Embryonic facial prominence (tissue), 1 donor: ENCODE results near the gene MTRFR.
"Not testable (repeated sequence)": the region's sequence is repeated elsewhere in the genome, so short reads cannot be mapped to it uniquely, and the experiment has no call there.

Experiments
- DNase-seq: peaks from one replicate; pipeline ENCODE4 v3.0.0-alpha.2; 2016; ENCODE audit errors: extremely low spot score

MTRFR gene

DNA sequence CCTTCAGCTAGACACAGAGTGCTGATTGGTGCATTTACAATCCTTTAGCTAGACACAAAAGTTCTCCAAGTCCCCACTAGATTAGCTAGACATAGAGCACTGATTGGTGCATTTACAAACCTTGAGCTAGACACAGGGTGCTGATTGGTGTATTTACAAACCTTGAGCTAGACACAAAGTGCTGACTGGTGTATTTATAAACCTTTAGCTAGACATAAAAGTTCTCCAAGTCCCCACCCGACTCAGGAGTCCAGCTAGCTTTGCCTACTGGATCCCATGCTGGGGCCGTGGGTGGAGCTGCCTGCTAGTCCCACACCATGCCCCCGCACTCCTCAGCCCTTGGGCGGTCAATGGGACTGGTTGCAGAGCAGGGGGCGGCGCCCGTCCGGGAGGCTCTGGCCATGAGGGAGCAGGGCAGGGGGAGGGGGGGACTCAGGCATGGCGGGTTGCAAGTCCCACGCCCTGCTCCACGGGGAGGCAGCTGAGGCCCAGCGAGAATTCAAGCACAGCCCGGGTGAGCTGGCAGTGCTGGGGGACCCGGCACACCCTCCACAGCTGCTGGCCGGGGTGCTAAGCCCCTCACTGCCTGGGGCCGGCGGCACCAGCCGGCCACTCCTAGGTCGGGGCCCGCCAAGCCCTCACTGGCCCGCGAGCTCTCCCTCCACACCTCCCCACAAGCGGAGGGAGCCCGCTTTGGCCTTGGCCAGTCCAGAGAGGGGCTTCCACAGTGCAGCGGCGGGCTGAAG, 15.9 kb downstream of the MTRFR start:
- not testable (repeated sequence) for DNase-seq

DNA sequence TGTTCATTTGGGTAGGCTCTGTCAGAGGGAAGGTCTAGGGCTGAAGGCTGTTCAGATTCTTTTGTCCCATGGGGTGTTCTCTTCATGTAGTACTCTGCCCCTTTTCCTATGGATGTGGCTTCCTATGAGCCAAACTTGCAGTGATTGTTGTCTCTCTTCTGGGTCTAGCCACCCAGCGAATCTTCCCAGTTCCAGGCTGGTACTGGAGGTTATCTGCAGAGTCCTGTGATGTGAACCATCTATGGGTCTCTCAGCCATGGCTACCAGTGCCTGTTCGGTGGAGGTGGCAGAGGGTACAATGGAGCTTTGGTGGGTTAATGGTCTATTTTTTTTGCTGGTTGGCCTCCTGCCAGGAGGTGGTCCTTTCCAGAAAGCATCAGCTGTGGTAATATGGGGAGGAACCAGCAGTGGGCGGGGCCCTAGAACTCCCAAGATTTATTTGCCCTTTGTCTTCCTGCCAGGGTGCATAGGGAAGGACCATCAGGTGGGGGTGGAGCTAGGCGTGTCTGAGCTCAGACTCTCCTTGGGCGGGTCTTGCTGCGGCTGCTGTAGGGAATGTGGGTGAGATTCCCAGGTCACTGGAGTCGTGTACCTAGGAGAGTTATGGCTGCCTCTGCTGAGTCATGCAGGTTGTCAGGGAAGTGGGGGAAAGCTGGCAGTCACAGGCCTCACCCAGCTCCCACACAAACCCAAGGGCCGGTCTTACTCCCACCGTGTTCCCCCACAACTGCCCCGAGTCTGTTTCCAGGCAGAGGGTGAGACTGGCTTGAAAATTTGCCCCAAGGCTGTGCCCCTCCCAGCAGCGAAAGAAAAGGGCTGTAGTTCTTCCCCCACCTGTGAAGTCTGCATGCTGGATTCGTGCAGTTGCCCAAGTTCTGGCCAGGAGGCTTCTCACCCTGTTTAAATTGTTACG, 17.5 kb downstream of the MTRFR start:
- no peak for DNase-seq

DNA sequence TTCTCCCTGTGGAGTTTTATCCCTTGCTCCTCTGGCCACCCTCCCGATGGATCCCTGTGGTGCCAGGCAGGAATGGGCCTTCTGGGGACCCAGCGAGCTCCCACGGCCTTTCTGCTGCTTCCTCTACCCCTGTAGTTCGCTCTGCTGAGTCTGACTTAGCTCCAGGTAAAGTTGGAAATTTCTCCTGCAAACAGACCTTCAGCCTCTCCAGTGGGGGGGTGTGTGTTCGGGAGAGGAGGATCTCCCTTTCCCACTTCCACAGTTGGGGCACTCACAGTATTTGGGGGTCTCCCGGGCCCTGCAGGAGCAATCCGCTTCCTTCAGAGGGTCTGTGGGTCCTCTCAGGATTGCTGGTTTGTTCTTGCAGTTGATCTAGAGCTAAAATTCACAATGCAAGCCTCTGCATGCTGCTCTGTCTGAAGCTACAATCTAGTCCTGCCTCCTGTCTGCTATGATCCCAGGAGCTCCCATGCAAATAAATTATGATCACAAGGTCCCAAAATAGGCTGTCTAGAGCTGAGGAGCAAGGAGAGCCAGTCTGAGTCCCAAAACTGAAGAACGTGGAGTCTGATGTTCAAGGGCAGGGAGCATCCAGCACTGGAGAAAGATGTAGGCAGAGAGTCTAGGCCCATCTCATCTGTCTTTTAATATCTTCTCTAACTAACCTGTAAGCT, 18.3 kb downstream of the MTRFR start:
- DNase-seq, result no peak

DNA sequence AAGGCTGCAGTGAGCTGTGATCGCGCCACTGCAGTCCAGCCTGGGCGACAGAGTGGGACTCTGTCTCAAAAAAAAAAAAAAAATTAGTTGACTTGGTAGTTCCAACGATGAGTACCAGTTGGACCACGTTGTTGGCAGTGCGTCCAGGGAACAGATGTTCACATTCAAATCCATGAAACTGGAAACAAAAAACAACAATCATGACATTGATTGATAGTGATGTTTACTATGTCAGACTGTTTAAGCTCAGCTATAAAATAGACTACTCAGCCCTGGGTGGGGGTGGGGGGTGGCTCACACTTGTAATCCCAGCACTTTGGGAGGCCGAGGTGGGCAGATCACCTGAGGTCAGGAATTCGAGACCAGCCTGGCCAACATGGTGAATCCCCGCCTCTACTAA, 19.1 kb downstream of the MTRFR start:
- DNase-seq, result not testable (repeated sequence)

DNA sequence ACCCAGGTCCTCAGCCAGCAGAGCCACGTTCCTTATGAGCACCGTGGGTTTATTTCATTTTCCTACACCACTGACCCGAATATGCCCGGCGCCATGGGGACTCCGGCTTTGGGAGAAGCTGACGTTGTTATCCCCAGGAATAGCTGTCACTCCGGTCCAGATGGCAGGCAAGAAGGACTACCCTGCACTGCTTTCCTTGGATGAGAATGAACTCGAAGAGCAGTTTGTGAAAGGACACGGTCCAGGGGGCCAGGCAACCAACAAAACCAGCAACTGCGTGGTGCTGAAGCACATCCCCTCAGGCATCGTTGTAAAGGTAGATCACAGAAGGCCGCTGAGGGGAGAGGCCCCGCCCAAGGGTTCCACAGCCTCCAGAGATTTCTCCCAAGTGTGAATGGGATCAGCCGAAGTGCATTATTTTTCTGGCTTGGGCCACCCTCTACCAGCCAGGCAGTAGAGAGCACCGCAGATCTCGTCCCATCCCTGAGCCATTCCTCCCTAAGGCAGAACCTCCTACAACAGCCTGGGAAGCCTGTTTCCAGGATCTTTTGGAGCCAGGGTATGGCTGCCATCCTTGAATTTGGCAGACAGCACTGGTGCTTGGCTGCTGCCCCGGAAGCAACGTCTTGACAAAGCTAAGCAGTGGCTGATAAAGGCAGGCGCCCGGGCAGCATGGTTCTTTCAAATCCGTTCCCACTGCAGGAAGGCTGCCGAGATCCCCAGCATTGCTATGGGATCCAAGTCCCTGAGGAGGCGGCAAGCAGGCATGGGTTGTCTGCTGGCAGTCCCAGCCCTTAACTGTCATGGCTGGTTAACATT, 20.6 kb downstream of the MTRFR start:
- DNase-seq, result no peak

DNA sequence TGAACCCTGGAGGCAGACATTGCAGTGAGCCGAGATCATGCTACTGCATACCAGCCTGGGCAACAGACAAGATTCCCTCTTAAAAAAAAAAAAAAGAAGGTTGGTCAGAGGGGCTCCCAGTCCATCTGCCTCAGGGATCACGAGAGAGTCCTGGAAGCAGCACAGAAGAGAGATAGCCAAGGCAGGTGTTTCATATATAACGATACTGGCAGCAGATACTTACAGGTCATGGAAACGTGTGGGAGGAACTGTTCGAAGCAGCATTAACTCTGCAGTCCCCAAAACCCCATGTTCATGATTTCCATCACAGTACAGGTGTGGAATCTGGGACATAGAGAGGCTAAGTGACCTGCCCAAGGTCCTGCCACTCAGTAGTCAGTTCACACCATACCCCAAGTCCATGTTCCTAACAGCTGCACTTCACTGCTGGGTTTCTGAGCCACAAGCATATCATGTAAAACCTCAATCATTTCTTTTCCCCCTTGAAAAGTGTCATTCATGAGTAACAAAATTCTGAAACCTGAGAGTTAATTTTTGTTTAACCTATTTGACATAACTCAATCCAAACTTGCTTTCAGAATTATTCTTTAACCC, 21.7 kb downstream of the MTRFR start:
- no peak for DNase-seq

DNA sequence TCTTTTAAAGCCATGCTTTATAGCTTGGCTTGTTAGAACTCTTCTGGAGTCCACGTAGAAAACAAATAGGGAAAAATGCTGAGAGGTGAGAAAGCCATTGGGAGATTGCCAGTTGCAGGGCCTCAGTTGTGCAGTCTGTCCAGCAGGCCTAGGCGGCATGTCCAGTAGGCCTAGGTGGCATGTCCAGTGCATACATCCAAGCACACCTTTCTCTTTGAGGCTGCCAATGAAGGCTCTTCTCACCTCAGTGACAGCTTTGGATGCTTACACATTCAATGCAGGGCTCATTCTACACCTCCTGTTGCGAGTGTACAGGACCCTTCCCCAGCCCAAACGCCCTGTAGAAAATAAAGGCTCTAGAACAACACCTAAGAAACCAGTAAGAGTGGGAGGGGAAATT, 25.4 kb downstream of the MTRFR start:
- DNase-seq, result no peak

DNA sequence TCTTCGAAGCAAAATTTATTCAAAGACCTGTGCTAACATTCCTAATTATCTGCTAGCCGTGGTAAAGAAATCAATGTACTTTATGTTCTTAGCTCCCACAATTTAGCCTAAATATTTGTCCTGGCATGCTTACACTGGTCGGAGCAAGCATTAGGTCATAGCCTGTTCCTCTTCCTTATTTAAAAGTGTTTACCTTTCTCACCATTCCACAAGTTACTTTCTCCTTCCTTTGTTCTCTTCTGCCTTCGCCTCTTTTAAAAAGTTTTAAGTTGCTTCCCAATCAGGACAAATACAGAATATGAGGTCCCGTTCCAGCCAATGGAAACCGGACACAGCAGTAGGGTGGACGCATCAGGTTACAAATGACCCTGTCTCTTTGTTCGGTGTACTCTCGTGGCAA, 26.8 kb downstream of the MTRFR start:
- DNase-seq, result no peak

DNA sequence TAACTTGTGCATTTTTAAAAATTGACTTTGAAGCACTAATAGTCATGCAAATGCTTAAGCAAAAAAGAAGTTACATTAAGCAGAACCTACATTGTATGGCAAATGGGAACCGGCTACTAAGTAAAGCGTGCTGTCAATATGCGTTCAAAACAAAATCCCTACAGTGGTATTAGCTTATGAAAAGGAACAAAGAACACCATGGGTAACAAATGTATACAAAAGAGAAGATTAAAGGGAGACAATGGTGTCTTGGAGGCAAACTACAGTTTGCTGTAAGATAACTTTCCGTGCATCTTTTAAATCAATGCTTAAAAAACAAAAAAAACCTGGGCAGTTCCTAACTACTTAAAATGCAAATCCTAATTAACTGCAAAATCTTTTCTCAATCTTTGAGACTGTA, 28.0 kb downstream of the MTRFR start:
- no peak for DNase-seq

DNA sequence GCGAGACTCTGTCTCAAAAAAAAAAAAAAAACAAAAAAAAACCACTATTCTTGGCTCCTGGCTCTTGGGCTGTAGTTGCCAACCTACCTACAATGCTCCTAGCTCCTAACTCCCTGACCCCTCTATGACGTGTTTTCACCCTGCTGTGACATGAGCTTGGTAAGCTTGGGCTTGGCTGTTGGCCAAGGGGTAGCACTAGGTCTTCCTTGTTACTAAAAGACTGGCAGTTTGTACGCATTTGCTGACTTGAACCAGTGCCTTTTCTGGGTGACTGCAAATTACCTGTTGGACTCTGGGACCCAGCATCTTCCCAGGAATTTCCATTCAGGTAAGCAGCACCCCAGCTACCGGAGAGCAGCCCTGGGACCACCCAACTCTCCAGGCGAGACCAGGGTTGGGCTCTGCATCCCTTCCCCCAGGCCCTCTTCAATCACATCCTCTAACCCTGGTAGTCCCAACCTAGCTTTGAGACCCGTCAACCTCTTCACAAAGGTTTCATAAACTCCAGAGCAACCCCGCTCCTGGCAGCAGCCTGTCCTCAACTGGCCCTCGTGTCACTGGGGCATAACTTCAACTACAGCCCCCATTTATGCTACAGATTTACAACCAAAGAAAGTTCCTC, 30.1 kb downstream of the MTRFR start:
- no peak for DNase-seq

DNA sequence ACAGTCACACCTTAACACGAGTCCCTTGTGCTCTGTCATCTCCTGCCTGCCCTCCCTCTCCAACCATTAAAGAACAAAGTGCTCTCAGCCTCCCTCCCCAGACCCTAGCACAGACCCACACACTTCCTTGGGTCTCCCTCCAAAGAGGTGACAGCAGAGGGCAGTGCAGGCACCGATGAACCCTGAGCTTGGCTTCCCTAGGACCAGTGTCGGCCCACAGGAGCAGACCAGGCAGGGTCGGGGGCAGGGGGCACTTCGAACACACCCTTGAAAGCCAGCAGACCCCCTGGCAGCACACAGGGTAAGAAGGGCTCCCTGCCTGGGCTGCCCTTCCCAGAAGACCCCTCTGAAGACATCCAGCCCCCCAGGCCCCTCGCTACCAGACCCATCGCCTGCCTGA, 31.4 kb downstream of the MTRFR start:
- no peak for DNase-seq

DNA sequence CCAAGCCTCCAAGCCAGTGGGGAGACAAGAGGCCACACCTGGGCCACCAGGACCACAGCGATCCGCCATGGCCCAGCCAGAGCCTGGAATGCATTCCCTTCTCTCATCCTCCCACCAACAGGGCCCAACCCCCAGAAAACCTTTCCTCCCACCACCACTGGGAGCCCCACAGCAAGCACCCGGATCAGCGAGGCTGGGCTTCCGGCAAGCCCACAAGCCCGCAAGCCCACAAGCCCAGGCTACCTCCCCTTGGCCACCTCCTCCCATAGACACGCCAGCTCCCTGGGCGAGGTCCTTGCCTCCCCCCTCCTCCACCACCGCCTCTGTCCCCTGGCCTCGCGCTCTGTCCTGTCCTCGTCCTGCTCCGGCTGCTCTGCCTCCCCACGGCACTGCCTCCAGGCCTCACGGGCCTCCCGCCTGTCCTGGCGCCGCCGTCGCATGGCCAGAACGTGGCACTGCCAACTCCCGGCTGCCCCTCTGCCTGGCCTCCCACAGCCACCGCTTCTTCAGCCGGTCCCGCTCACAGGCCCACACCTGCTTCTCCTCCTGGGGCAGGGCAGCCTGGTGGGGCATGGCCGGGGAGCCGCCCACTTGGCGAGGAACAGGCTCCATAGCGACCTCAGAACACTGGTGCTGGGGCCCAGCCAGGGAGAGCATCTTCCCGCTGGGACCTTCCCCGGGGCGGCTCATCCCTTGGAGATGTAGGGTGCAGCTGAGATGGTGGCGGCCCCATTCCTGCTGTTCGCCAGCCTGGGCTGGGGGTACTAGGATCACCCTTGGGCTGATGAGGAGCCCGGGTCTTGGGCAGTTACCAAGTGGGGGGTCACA, 32.8 kb downstream of the MTRFR start:
- no peak for DNase-seq

DNA sequence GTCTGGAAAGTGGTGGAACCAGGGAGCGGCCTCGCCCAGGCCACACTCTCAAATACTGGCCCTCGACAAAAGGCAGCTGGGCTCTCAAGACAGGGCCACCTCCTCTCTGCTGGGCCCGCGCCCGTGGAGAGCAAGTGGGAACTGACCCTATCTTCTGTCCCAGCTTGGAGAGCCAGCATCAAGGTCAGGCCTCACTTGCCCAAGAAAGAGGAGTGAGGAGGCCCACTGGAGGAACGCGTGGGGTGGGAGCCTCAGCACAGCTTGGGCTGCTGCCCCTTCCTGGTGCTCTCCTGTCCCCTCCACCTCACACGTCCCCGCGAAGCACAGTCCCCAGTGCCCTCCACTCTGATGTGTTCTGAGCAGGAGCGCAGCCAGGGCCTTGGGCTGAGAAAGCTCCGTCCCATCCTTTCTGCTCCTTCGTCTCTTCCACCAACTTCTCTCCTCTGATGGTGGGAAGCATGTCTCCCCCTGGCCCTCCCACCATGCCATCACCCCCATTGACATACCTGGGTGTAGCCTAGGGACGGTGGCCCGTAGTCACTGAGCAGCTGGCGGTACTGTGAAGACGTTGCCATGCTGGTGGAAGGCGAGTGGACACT, 33.5 kb downstream of the MTRFR start:
- DNase-seq, result no peak

DNA sequence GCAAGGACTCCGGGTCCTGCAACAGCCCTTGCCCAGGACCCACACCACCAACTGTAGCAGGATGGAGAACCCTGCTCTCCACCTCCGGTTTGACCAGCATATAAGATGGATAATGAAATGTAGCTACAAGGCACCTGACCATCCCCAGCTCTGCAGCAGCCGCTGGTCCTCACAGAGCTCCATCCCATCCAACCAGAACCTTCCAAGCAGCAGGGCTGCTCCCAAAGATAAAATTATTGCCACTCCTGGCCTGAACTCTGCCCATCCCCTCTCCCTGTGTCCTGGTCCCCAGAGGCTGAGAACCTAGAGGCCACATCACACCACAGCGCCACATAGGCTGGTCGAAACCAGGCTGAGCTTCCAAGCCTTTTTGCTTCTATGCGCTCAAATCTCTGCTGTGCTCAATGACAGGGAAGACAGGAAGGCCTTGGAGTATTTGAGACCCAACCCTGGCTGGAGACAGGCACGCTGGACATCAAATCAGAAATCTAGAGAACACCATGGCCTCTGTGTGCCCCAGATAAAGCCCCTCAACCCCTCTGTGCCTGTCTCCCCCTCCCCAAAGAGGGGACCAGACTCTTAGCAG, 34.2 kb downstream of the MTRFR start:
- DNase-seq, result no peak

DNA sequence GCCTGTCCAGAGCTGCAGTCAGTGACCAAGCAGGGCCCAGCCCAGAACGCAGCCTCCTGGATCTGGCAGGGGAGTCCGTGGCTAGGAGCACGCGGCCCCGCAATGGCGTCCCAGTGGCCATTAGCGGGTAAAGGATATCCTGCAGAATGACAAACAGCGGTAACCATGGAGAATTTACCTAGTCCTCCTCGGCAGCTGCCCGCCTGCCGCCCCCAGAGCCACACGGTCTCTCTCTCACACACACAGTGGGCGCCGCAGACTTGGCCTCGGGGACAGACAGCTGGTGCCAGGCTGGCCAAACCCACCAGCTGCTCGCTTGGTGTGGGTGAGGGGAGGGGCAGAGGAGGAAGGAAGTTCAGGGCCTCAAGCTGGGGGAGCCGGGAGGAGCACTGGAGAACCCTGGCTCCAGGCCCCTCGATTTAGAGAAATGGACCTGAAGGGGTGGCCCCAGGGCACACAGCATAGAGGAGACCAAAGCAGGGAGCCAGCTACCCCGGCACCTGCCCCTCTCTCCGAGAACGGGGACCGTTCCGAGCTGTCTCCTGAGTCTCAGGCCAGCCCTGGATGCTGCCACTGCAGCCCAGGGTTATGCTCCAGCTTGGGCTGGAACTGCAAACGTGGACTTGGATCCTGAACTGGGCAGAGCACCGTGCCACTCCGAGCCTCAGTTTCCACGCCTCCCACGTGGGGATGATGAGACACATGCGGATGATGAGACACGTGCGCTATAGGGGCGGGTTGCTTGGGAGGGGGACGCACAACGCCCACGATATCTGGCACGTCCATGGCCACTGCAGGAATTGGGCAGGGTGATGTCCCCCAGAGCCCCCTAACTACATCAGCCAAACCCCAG, 35.0 kb downstream of the MTRFR start:
- no peak for DNase-seq

DNA sequence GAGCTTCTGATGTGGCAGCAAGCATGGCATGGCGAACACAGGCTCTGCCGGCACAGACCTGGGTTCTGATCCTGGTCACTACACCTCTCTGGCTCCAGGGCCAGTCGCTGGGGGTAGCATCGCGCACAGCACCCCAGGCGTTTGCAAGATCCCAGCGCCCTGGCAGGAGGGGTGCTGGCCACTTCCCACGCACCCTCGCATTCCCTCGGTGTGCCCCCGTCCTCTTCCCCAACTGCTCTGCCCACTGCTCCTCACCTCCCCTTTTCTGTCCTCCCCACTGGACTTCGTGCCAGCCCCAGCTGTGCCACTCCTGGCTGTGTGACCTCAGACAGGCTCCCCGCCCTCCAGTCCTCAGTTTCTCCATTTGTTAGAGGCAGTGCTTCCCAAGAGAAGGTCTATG, 35.6 kb downstream of the MTRFR start:
- DNase-seq, result no peak

DNA sequence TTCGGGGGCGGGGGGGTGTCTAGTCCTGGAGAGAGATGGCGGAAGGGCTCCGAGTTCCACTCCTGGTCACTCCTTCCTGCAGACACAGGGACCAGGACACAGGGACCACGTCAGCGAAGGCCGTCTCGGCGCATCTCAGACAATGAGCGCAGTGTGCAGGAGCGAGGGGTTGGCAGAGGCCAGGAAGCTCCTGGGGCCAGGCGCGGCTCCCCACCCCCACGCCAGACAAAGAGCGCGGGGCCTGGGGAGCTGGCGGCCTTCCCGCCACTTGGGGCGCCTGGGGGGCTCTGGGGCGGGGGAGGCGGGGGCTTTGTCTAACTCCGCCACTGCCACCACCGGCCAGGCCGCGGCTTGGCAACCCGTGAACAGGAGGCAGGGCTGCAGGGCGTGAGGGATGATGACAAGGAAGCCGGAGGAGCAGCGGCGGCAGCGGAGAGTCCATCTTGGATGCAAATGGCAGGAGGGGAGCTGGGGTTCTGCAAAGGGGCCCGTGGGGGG, 36.2 kb downstream of the MTRFR start:
- no peak for DNase-seq

DNA sequence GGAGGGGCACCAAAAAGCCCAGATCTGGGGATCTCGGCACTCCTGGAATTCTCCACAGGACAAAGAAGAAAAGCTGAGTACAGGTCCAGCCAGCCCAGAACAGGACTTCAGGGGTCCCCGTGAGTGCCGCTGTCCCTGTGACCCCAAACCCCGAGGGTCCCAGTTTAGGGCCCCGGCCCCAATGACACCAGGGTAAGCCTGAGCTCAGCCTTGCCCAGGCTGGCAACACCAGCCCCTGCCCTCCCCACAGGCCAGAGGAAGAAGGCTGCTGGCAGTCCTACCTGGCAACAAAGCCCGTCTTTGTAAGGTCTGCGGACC, 36.6 kb downstream of the MTRFR start:
- DNase-seq, result no peak
